Fibroblast of pulmonary artery (primary cell): Measurements from ENCODE around the gene THOC6.
A peak's percentile ranks its signal among the peaks of the same experiment; 100 is the strongest.

Source experiments
- DNase-seq: peaks from one replicate; pipeline ENCODE4 v3.0.0-alpha.2; 2010; ENCODE audit warnings: low read depth
- H3K4me3 ChIP-seq: replicated peaks from 2 replicates; pipeline ENCODE4 v1.5.1; 2011; ENCODE audit warnings: low read depth, mild to moderate bottlenecking, control low read depth, low read length, moderate library complexity
- CTCF ChIP-seq: IDR thresholded peaks from 2 replicates; pipeline ENCODE4 v1.5.1; 2011; ENCODE audit warnings: mild to moderate bottlenecking, control low read depth, low read length, inconsistent platforms; ENCODE audit errors: missing control alignments

The THOC6 gene

DNA sequence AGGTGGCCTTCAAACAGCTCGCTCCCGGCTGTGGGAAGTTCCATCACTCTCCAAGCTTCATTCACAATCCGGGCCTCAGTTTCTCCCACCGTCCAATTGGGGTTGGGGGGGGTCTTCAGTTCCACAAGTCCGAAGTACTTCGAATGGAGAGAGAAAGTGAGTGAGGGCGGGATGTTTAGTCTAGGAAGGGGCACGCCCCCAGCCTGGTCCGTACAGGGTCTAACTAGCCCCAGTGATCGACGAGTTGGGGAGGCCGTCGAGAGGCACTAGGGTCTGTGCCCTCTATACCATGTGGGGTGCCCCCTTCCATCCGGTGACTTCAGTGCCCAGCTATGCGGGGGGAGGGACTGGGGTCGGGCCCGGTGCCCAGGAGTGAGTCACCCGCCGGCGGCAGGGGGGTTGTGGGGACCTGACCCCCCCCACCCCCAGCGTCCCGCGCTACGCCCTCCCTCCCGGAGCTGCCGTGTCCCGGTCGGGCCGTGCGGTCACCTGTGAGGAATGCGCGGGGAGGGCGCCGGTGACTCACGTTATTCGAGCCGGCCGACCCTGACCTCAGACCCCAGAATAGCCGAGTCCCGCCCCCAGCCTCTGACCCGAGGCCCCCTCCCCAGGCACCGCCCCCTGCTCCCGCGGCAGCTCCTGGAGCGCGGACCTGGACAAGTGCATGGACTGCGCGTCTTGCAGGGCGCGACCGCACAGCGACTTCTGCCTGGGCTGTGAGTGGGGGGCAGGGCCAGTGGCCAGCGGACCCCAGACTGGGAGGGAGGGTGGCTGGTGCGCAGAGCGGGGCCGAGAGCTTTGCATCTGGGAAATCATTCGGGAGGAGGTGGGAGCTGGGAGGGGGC lies 3.0 kb upstream of the THOC6 start:
- TF ChIP-seq CTCF: no peak
- peak overlapping the region; percentile 80 for H3K4me3 ChIP-seq
- DNase-seq: peak; percentile 81

GRCh38 chr16:3021449-3022207 lies 2.2 kb upstream of the THOC6 start:
- H3K4me3 ChIP-seq: peak overlapping the region; percentile 80
- TF ChIP-seq CTCF: peak; percentile 20
- peak; percentile 76 for DNase-seq

- peak; percentile 95 for DNase-seq
- no peak for TF ChIP-seq CTCF
- H3K4me3 ChIP-seq: peak overlapping the region; percentile 80
Measured at GRCh38 chr16:3022208-3022683, 1.6 kb upstream of the THOC6 start.

- TF ChIP-seq CTCF: no peak
- H3K4me3 ChIP-seq: peak overlapping the region; percentile 80
- peak; percentile 40 for DNase-seq
Measured at GRCh38 chr16:3022684-3023414, 986 bp upstream of the THOC6 start.

DNA sequence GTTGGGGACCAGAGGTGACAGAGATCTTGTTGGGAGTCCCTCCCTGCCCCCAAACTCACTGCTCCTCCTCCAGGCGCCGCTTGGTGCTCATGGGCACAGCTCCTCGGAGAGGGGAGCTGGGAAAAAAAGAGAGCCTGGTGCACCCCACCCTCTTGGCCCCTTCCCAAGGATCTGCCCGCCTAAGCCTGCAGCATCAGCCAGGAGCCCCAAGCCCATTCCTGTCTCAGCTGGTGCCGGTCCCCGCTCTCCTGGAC lies 493 bp upstream of the THOC6 start:
- H3K4me3 ChIP-seq: peak overlapping the region; percentile 80
- DNase-seq: peak; percentile 44
- TF ChIP-seq CTCF: no peak

DNA sequence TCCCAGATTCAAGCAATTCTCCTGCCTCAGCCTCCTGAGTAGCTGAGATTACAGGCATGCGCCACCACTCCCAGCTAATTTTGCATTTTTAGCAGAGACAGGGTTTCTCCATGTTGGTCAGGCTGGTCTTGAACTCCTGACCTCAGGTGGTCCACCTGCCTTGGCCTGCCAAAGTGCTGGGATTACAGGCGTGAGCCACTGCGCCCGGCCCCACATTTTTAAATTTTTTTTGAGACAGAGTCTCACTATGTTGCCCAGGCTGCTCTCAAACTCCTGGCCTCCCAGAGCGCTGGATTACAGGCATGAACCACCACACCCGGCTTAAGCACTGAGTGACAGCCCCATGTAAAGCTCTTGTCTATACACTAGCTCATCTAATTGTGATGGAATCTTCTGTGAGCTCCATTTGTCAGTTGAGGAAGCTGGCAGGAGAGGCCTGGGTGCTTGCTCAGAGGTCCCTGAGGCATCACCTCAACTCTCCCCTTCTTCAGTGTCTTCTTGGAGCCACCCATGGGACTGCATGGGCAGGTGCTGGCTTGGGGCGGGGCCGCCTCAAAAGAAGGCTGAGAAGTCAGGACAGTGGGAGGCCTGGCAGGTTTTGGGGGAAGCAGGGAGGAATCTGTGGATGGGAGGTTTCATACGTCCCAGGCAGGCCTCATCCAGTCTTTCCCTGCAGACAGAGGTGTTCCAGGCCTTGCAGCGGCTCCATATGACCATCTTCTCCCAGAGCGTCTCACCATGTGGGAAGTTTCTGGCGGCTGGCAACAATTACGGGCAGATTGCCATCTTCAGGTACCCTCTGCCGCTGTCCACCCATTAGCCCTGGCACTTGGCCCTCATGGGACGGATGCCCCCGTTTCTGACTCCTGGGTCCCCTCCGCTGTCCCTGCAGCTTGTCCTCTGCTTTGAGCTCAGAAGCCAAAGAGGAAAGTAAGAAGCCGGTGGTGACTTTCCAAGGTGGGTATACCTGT lies 1.5 kb downstream of the THOC6 start:
- H3K4me3 ChIP-seq: no peak overlapping the region
- no peak for TF ChIP-seq CTCF
- no peak for DNase-seq
